Measurements from ENCODE around the gene GPR183.

Gene GPR183

DNA sequence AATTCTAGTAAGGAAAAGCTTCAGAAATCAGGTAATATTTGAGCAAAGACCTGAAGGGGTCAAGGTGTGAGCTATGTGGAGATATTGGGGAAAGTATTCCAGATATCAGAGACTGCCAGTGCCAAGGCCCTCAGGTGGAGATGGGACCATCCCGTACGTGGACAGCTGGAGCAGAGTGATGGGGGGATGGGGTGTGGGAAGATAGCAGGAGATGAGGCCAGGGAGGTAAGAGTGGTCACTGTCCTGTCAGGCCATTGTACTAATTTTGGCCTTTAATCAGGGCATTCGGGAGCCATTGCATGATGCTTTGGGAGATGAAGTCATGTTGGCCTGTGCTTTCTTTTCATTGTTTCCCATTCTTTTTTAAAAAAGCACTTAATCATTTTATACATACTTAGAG, 36.0 kb downstream of the GPR183 start:
- peaks cover 7% of the 10 kb centered on the region; the same call in 1 of the 2 replicates for H3K36me3 ChIP-seq (ENCODE audit: insufficient read depth, low read length)
- no peak for DNase-seq (ENCODE audit: low read depth, low spot score)
- H3K9ac ChIP-seq (ENCODE audit: insufficient read length) = no peak overlapping the region
- no peak overlapping the region for H3K4me3 ChIP-seq
- no peak overlapping the region for H3K27ac ChIP-seq
- no peaks in the 10 kb centered on the region for H3K9me3 ChIP-seq (ENCODE audit: low read depth, low read length)
- TF ChIP-seq POLR2AphosphoS5 (IDR thresholded peaks at IDR 0.05; ENCODE audit: borderline replicate concordance, low read depth, low read length) (no peak), EZH2 (IDR thresholded peaks at IDR 0.05) (no peak), FOXP2 (optimal IDR thresholded peaks at IDR 0.05; ENCODE audit: control extremely low read depth, extremely low read length, insufficient read depth) (no peak)

DNA sequence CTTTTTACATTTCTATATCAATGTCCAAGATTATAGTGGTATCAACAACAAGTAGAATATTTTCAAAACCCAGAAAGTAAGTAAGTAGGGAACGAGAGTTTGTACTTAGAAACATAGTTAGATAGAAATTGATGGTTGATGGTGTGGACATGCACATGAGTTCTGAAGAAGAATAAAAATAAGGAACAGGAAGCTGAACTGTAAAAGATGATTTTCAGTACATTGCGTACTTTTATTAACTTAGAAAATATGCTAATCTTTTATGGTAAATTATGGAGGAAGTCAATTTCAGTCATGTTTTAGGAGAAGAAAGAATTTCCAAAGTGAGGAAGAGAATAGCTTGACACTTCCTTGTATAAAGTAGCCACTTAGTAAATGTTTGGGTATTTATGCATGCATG, 36.7 kb downstream of the GPR183 start:
- Histone ChIP-seq H3K9me3 (ENCODE audit: low read depth, low read length) (no peaks in the 10 kb centered on the region), H3K9ac (ENCODE audit: insufficient read length) (no peak overlapping the region), H3K27ac (peak overlapping the region; percentile 46; the same call in 1 of the 2 replicates), H3K4me3 (no peak overlapping the region), H3K36me3 (ENCODE audit: insufficient read depth, low read length) (peaks cover 7% of the 10 kb centered on the region; the same call in 1 of the 2 replicates)
- DNase-seq (ENCODE audit: low read depth, low spot score) = no peak
- TF ChIP-seq POLR2AphosphoS5 (IDR thresholded peaks at IDR 0.05; ENCODE audit: borderline replicate concordance, low read depth, low read length) = no peak
- no peak for TF ChIP-seq EZH2 (IDR thresholded peaks at IDR 0.05)
- no peak for TF ChIP-seq FOXP2 (optimal IDR thresholded peaks at IDR 0.05; ENCODE audit: control extremely low read depth, extremely low read length, insufficient read depth)

DNA sequence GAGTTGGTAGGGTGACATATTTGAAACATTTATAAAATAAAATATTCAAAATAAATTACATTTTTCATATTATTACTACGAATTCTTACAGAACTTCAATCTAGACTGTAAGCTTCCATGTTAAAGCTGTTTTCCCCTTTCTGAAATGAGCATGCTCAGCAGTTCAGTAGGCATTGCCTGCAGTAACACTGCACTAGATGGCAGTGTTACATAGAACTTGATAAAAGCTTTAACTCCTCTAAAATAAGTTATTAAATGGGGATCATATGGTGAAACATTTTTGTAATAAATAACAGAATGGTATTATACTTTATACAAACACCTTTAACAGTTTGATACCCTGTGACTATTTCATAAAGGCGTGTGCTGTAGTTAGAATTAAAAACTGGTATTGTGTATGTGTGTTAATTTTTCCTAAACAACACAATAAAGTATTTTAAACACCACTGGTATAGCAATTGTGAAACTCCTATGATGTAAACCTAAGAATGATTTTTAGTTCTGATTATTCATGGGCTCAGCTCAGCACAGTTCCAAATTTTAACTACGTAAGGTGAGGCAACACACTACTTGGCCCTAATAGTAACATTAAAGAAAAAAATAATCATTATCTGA, 37.5 kb downstream of the GPR183 start:
- DNase-seq (ENCODE audit: low read depth, low spot score) = peak; percentile 28
- peak overlapping the region; percentile 46 for H3K27ac ChIP-seq
- no peak overlapping the region for H3K4me3 ChIP-seq
- peaks cover 7% of the 10 kb centered on the region; the same call in 1 of the 2 replicates for H3K36me3 ChIP-seq (ENCODE audit: insufficient read depth, low read length)
- H3K9me3 ChIP-seq (ENCODE audit: low read depth, low read length) = no peaks in the 10 kb centered on the region
- no peak overlapping the region for H3K9ac ChIP-seq (ENCODE audit: insufficient read length)
- TF ChIP-seq POLR2AphosphoS5 (IDR thresholded peaks at IDR 0.05; ENCODE audit: borderline replicate concordance, low read depth, low read length) = no peak

DNA sequence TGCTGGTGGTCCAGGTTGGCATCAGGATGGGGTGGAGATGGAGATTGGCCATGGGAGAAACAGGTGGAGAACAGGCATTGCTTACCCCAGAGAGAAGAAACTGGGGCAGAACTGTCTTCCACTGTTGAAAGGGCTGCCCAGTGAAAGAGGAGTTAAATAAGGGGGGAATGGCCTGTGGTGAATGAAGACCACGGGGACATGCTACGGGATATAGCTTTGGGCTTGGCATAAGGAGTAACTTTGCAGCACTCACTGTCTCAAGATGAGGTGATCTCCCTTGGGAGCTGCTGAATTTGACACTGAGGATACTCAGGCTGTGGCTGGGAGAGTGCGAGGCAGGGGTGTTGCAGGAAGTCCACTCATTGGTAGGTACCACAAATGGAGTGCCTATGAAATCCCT, 38.4 kb downstream of the GPR183 start:
- no peak for DNase-seq (ENCODE audit: low read depth, low spot score)
- no peak overlapping the region for H3K9ac ChIP-seq (ENCODE audit: insufficient read length)
- H3K4me3 ChIP-seq = no peak overlapping the region
- H3K36me3 ChIP-seq (ENCODE audit: insufficient read depth, low read length) = peaks cover 7% of the 10 kb centered on the region; the same call in 1 of the 2 replicates
- peak overlapping the region; percentile 43; the same call in 1 of the 2 replicates for H3K27ac ChIP-seq
- TF ChIP-seq FOXP2 (optimal IDR thresholded peaks at IDR 0.05; ENCODE audit: control extremely low read depth, extremely low read length, insufficient read depth) (no peak), EZH2 (IDR thresholded peaks at IDR 0.05) (no peak), POLR2AphosphoS5 (IDR thresholded peaks at IDR 0.05; ENCODE audit: borderline replicate concordance, low read depth, low read length) (no peak)
- no peaks in the 10 kb centered on the region for H3K9me3 ChIP-seq (ENCODE audit: low read depth, low read length)

DNA sequence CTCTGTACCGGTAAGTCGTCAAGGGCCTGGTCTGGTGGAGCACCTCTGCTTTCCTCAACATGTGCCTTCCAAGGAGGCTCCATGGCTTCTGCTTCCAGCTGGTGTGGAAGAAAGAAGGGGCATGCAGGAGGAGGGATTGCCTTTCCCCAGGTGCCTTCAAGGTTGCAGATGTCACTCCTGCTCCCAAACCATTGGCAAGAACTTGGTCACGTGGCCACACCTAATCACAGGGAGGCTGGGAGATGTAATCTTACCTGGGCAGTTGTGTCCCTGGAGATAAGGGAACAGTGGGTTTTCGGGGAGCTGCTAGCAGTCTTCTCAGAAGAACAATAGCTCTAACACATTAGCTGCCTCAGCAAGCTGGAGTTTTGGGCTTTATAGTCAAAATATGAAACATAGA, 39.3 kb downstream of the GPR183 start:
- Histone ChIP-seq H3K9ac (ENCODE audit: insufficient read length) (no peak overlapping the region), H3K36me3 (ENCODE audit: insufficient read depth, low read length) (peaks cover 7% of the 10 kb centered on the region; the same call in 1 of the 2 replicates), H3K27ac (no peak overlapping the region), H3K4me3 (no peak overlapping the region), H3K9me3 (ENCODE audit: low read depth, low read length) (no peaks in the 10 kb centered on the region)
- TF ChIP-seq POLR2AphosphoS5 (IDR thresholded peaks at IDR 0.05; ENCODE audit: borderline replicate concordance, low read depth, low read length) (no peak), FOXP2 (optimal IDR thresholded peaks at IDR 0.05; ENCODE audit: control extremely low read depth, extremely low read length, insufficient read depth) (no peak), EZH2 (IDR thresholded peaks at IDR 0.05) (no peak)
- DNase-seq (ENCODE audit: low read depth, low spot score) = no peak

DNA sequence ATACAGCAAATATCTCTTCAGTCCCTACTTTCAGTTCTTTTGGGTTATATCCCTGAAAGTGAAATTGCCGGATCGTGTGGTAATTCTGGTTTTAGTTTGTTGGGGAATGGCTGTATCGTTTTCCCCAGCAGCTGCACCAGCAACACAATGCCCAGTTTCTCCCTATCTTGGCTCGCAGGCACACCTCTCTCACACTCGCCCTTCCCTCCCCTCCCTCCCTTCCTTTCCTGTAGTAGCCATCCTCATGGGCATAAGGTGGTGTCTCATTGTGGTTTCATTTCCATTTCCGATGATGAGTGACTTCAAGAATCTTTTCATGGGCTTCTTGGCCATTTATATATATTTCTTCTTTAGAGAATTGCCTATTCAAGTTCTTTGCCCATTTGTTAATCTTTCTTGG, 40.4 kb downstream of the GPR183 start:
- Histone ChIP-seq H3K9ac (ENCODE audit: insufficient read length) (no peak overlapping the region), H3K9me3 (ENCODE audit: low read depth, low read length) (no peaks in the 10 kb centered on the region), H3K27ac (no peak overlapping the region), H3K4me3 (no peak overlapping the region), H3K36me3 (ENCODE audit: insufficient read depth, low read length) (no peaks in the 10 kb centered on the region)
- TF ChIP-seq POLR2AphosphoS5 (IDR thresholded peaks at IDR 0.05; ENCODE audit: borderline replicate concordance, low read depth, low read length) (no peak), FOXP2 (optimal IDR thresholded peaks at IDR 0.05; ENCODE audit: control extremely low read depth, extremely low read length, insufficient read depth) (no peak), EZH2 (IDR thresholded peaks at IDR 0.05) (no peak)
- no peak for DNase-seq (ENCODE audit: low read depth, low spot score)

DNA sequence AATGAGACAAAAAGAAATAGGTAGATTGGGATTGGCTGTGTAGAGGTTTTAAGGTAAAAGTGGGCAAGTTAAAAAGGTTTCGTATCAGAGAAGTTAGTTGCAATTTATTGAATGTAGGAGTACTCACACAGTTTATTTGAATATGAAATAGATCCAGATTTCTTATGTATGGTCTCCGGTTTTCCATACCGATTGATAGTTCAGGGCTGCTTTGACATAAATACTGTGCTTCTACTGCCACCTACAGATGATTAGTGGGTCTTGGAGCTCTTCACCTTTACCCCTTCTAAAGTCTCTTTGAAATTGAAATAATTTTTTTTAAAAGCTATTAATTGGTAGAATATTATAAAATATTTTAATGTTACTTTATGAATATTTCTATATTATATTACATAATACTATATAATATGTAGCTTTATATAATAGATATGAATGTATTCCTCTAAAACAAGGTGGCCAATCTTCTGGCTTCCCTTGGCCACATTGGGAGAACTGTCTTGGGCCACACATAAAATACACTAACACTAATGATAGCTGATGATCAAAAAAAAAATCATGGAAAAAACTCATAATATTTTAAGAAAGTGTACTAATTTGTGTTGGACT, 41.3 kb downstream of the GPR183 start:
- no peaks in the 10 kb centered on the region for H3K9me3 ChIP-seq (ENCODE audit: low read depth, low read length)
- DNase-seq (ENCODE audit: low read depth, low spot score) = no peak
- TF ChIP-seq EZH2 (IDR thresholded peaks at IDR 0.05) (no peak), FOXP2 (optimal IDR thresholded peaks at IDR 0.05; ENCODE audit: control extremely low read depth, extremely low read length, insufficient read depth) (no peak), POLR2AphosphoS5 (IDR thresholded peaks at IDR 0.05; ENCODE audit: borderline replicate concordance, low read depth, low read length) (no peak)

DNA sequence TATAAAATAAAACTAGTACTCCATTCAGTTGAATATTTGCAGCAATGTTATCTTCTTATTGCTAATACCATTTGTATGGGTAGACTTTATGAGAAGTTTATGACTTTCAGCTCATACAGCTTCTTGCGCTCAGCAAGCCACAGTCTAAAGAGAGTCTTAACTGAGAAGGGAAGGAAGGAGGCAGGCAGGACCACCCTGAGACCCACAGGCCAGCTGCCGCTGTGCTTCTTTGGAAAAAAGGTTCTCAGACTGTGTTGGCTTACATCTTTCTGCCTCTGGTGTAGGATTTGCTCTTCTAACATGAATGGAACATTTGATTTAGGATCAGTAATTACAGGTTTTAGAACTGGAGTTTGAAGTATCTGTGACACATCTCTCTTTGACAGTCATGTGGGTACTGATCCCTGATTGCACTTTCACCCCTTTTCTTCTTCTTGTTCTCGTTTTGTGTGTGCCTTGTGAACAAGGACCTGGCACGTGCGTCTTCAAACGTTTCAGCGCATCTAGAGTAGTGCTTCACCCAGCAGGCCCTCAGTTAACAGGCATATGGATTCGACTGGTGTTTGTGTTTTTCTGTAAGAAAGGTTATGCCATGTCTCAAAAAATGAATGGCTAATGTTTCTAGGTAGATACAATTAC, 41.9 kb downstream of the GPR183 start:
- Histone ChIP-seq H3K9me3 (ENCODE audit: low read depth, low read length) (no peaks in the 10 kb centered on the region), H3K36me3 (ENCODE audit: insufficient read depth, low read length) (peaks cover 2% of the 10 kb centered on the region; the same call in 1 of the 2 replicates), H3K4me3 (no peak overlapping the region), H3K9ac (ENCODE audit: insufficient read length) (no peak overlapping the region), H3K27ac (peak overlapping the region; percentile 29; the same call in 1 of the 2 replicates)
- DNase-seq (ENCODE audit: low read depth, low spot score) = no peak
- TF ChIP-seq FOXP2 (optimal IDR thresholded peaks at IDR 0.05; ENCODE audit: control extremely low read depth, extremely low read length, insufficient read depth) (no peak), EZH2 (IDR thresholded peaks at IDR 0.05) (no peak), POLR2AphosphoS5 (IDR thresholded peaks at IDR 0.05; ENCODE audit: borderline replicate concordance, low read depth, low read length) (no peak)

More for the DNA sequence above, 41.3 kb downstream of the GPR183 start:
- Histone ChIP-seq H3K36me3 (ENCODE audit: insufficient read depth, low read length) (peaks cover 2% of the 10 kb centered on the region; the same call in 1 of the 2 replicates), H3K4me3 (no peak overlapping the region), H3K9ac (ENCODE audit: insufficient read length) (no peak overlapping the region), H3K27ac (no peak overlapping the region)

Data from SK-N-MC (cell line).